SK-N-SH (cell line): ENCODE results near the gene ZNF438.

Experiments
- CTCF ChIP-seq: fragments of 200-600 bp; sonication (generic); IDR thresholded peaks from 2 replicates; pipeline ENCODE4 v1.6.1; 2017; ENCODE audit warnings: antibody characterized with exemption, mild to moderate bottlenecking, moderate library complexity
- EP300 ChIP-seq, 2 experiments: IDR thresholded peaks; 2 replicates each; pipeline versions ENCODE4 v1.4.0 to v1.6.1; 2012; ENCODE audit warnings: borderline replicate concordance in 1 of 2, low read depth in 1 of 2, low read length in 1 of 2
- FOSL2 ChIP-seq: IDR thresholded peaks from 2 replicates; pipeline ENCODE4 v1.4.0; 2012; ENCODE audit warnings: low read depth, mild to moderate bottlenecking, moderate library complexity, borderline replicate concordance
- FOXM1 ChIP-seq: IDR thresholded peaks from 2 replicates; pipeline ENCODE4 v1.4.0; 2012; ENCODE audit warnings: low read depth, mild to moderate bottlenecking
- GABPA ChIP-seq: IDR thresholded peaks from 2 replicates; pipeline ENCODE4 v1.4.0; 2012; ENCODE audit warnings: low read depth, mild to moderate bottlenecking
- NRF1 ChIP-seq: IDR thresholded peaks from 2 replicates; pipeline ENCODE4 v1.6.1; 2012; ENCODE audit warnings: low read depth, mild to moderate bottlenecking, low read length
- POLR2AphosphoS5 ChIP-seq: IDR thresholded peaks from 2 replicates; pipeline ENCODE4 v1.6.1; 2012; ENCODE audit warnings: low read depth, low read length
- RAD21 ChIP-seq: IDR thresholded peaks from 2 replicates; pipeline ENCODE4 v1.6.1; 2012; ENCODE audit warnings: mild to moderate bottlenecking, low read length
- SMC3 ChIP-seq: IDR thresholded peaks from 2 replicates; pipeline ENCODE4 v1.6.1; 2012; ENCODE audit warnings: low read depth, low read length, improper control_type of control experiment
- TAF1 ChIP-seq: IDR thresholded peaks from 2 replicates; pipeline ENCODE4 v1.6.1; 2012; ENCODE audit warnings: low read depth, mild to moderate bottlenecking, low read length, moderate library complexity, borderline replicate concordance
- USF2 ChIP-seq: fragments of 150-350 bp; IDR thresholded peaks from 2 replicates; pipeline ENCODE4 v1.6.1; 2017; ENCODE audit warnings: antibody characterized with exemption, low read length, low read depth, borderline replicate concordance
- YY1 ChIP-seq: IDR thresholded peaks from 2 replicates; pipeline ENCODE4 v1.4.0; 2012; ENCODE audit warnings: low read depth, mild to moderate bottlenecking
- TF ChIP-seq, protein P1 (sequence below): IDR thresholded peaks from 2 replicates; pipeline ENCODE4 v1.6.1; 2012; ENCODE audit warnings: mild to moderate bottlenecking, low read depth, low read length, moderate library complexity
- TF ChIP-seq, protein P2 (sequence below): IDR thresholded peaks from 2 replicates; pipeline ENCODE4 v1.4.0; 2012; ENCODE audit warnings: low read depth

- TF ChIP-seq CTCF, result no peak
- TF ChIP-seq GABPA, result no peak
- no peak for TF ChIP-seq SMC3
- TF ChIP-seq FOSL2, result no peak
- no peak for TF ChIP-seq RAD21
- TF ChIP-seq EP300 (IDR thresholded peaks at IDR 0.05; ENCODE audit: borderline replicate concordance in 1 of 2, low read depth in 1 of 2, low read length in 1 of 2), result no peak
- no peak for TF ChIP-seq USF2
- no peak for TF ChIP-seq NRF1
- no peak for TF ChIP-seq TAF1
- TF ChIP-seq YY1, result no peak
- TF ChIP-seq, protein P1, sequence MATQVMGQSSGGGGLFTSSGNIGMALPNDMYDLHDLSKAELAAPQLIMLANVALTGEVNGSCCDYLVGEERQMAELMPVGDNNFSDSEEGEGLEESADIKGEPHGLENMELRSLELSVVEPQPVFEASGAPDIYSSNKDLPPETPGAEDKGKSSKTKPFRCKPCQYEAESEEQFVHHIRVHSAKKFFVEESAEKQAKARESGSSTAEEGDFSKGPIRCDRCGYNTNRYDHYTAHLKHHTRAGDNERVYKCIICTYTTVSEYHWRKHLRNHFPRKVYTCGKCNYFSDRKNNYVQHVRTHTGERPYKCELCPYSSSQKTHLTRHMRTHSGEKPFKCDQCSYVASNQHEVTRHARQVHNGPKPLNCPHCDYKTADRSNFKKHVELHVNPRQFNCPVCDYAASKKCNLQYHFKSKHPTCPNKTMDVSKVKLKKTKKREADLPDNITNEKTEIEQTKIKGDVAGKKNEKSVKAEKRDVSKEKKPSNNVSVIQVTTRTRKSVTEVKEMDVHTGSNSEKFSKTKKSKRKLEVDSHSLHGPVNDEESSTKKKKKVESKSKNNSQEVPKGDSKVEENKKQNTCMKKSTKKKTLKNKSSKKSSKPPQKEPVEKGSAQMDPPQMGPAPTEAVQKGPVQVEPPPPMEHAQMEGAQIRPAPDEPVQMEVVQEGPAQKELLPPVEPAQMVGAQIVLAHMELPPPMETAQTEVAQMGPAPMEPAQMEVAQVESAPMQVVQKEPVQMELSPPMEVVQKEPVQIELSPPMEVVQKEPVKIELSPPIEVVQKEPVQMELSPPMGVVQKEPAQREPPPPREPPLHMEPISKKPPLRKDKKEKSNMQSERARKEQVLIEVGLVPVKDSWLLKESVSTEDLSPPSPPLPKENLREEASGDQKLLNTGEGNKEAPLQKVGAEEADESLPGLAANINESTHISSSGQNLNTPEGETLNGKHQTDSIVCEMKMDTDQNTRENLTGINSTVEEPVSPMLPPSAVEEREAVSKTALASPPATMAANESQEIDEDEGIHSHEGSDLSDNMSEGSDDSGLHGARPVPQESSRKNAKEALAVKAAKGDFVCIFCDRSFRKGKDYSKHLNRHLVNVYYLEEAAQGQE, result no peak
- no peak for TF ChIP-seq FOXM1
- no peak for TF ChIP-seq POLR2AphosphoS5
- TF ChIP-seq, protein P2, sequence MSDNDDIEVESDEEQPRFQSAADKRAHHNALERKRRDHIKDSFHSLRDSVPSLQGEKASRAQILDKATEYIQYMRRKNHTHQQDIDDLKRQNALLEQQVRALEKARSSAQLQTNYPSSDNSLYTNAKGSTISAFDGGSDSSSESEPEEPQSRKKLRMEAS, result no peak
Measured at GRCh38 chr10:30803892-30804322, 227.8 kb downstream of the ZNF438 start.
